HG03521 (cell line): Measurements from ENCODE around the gene AR.

ENCODE experiments used
- ATAC-seq: cut with Tn5 transposase; IDR thresholded peaks from one replicate; pipeline ENCODE4 v1.9.1; 2021; ENCODE audit warnings: mild to moderate bottlenecking, moderate library complexity; ENCODE audit not compliant: unreplicated experiment

The AR gene

GRCh38 chrX:67725471-67725870, 181.7 kb downstream of the AR start:
- ATAC-seq = no peak

- ATAC-seq = no peak
Measured at GRCh38 chrX:67726018-67726417, 182.2 kb downstream of the AR start.

- ATAC-seq = no peak
Measured at GRCh38 chrX:67727576-67727975, 183.8 kb downstream of the AR start.

GRCh38 chrX:67730296-67730695, 186.5 kb downstream of the AR start:
- no peak for ATAC-seq

GRCh38 chrX:67731061-67731460, 187.2 kb downstream of the AR start:
- no peak for ATAC-seq

- no peak for ATAC-seq
Measured at GRCh38 chrX:67732864-67733263, 189.0 kb downstream of the AR start.

GRCh38 chrX:67734111-67734753, 190.4 kb downstream of the AR start:
- ATAC-seq = no peak

- ATAC-seq = no peak
Measured at GRCh38 chrX:67749536-67749935, 205.7 kb downstream of the AR start.

GRCh38 chrX:67750694-67751093, 206.9 kb downstream of the AR start:
- ATAC-seq = no peak

- no peak for ATAC-seq
Measured at GRCh38 chrX:67759018-67759417, 215.2 kb downstream of the AR start.

GRCh38 chrX:67777148-67777547, 233.3 kb downstream of the AR start:
- no peak for ATAC-seq

- no peak for ATAC-seq
Measured at GRCh38 chrX:67779099-67779498, 235.3 kb downstream of the AR start.
